Endothelial cell of umbilical vein (primary cell): ENCODE results near the gene TMED7.
"Not testable (repeated sequence)": the region's sequence is repeated elsewhere in the genome, so short reads cannot be mapped to it uniquely, and the experiment has no call there.

Source experiments
- POLR2A ChIP-seq: IDR thresholded peaks from 2 replicates; pipeline ENCODE4 v1.6.1; 2012; ENCODE audit warnings: low read depth, mild to moderate bottlenecking, control low read depth, low read length
- TF ChIP-seq, protein P1 (sequence below), 2 donors: IDR thresholded peaks; 1 replicate in 1 of 2; 2 replicates in 1 of 2; pipeline ENCODE4 v1.5.1; 2011; ENCODE audit warnings: low read length in 2 of 2, mild to moderate bottlenecking in 2 of 2, moderate library complexity in 2 of 2, control low read depth in 1 of 2, inconsistent platforms in 1 of 2, low read depth in 1 of 2; ENCODE audit not compliant: insufficient read depth in 1 of 2; ENCODE audit errors: extremely low read depth in 1 of 2

DNA sequence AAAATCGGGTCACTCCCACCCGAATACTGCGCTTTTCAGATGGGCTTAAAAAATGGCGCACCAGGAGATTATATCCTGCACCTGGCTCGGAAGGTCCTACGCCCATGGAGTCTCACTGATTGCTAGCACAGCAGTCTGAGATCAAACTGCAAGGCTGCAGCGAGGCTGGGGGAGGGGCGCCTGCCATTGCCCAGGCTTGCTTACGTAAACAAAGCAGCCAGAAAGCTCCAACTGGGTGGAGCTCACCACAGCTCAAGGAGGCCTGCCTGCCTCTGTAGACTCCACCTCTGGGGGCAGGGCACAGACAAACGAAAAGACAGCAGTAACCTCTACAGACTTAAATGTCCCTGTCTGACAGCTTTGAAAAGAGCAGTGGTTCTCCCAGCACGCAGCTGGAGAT, 48.9 kb upstream of the TMED7 start:
- TF ChIP-seq, protein P1, sequence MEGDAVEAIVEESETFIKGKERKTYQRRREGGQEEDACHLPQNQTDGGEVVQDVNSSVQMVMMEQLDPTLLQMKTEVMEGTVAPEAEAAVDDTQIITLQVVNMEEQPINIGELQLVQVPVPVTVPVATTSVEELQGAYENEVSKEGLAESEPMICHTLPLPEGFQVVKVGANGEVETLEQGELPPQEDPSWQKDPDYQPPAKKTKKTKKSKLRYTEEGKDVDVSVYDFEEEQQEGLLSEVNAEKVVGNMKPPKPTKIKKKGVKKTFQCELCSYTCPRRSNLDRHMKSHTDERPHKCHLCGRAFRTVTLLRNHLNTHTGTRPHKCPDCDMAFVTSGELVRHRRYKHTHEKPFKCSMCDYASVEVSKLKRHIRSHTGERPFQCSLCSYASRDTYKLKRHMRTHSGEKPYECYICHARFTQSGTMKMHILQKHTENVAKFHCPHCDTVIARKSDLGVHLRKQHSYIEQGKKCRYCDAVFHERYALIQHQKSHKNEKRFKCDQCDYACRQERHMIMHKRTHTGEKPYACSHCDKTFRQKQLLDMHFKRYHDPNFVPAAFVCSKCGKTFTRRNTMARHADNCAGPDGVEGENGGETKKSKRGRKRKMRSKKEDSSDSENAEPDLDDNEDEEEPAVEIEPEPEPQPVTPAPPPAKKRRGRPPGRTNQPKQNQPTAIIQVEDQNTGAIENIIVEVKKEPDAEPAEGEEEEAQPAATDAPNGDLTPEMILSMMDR (IDR thresholded peaks at IDR 0.05; ENCODE audit: extremely low read depth in 1 of 2, insufficient read depth in 1 of 2, low read depth in 1 of 2, low read length in 2 of 2) = not testable (repeated sequence)
- TF ChIP-seq POLR2A = not testable (repeated sequence)
